ENCODE measurements around the gene SURF1. TPM values are rescaled to one million over a fixed set of nuclear protein-coding genes. Genes with fewer than 3 reads are reported as not detected.
A peak's percentile ranks its signal among the peaks of the same experiment; 100 is the strongest.

SURF1 gene
- total and polyA plus RNA-seq, 3 donors from 2014 or later, result 51.4 to 71.0 (median 58.9) TPM

- H3K4me1 ChIP-seq, result peaks cover 13% of the 10 kb centered on the region
- WGBS, 2 donors, result 77 to 84% methylated on average over 19 to 21 of the region's 21 CpGs
- intact Hi-C loops (cut with DNase I; ENCODE audit: low total_unique reads), result no loop called here
- DNase-seq, result no peak
- TF ChIP-seq POLR2A (IDR thresholded peaks at IDR 0.05) (no peak), CTCF (IDR thresholded peaks at IDR 0.05) (no peak)
- no peaks in the 10 kb centered on the region for H3K27me3 ChIP-seq
- no peaks in the 10 kb centered on the region for H3K9me3 ChIP-seq
- H3K4me3 ChIP-seq, result no peak overlapping the region
- H3K36me3 ChIP-seq (ENCODE audit: low read depth, missing control alignments), result no peaks in the 10 kb centered on the region
- H3K27ac ChIP-seq, result no peak overlapping the region
These were observed 4.4 kb upstream of the SURF1 start for GRCh38 chr9:133360400-133361393.

- Histone ChIP-seq H3K27ac (no peak overlapping the region), H3K4me3 (no peak overlapping the region), H3K36me3 (ENCODE audit: low read depth, missing control alignments) (no peaks in the 10 kb centered on the region), H3K9me3 (no peaks in the 10 kb centered on the region), H3K4me1 (peaks cover 20% of the 10 kb centered on the region), H3K27me3 (no peaks in the 10 kb centered on the region)
- no peak for DNase-seq
- WGBS, 2 donors, result 62 to 70% methylated on average over 17 to 20 of the region's 20 CpGs
- TF ChIP-seq CTCF (IDR thresholded peaks at IDR 0.05) (peak in 1 of 3 experiments; percentile 7), POLR2A (IDR thresholded peaks at IDR 0.05) (no peak)
- intact Hi-C loops (cut with DNase I; ENCODE audit: low total_unique reads), result no loop called here
These were observed 3.3 kb upstream of the SURF1 start for GRCh38 chr9:133359399-133360175.

- TF ChIP-seq CTCF (IDR thresholded peaks at IDR 0.05), result no peak
- Histone ChIP-seq H3K36me3 (ENCODE audit: low read depth, missing control alignments) (no peaks in the 10 kb centered on the region), H3K4me3 (no peak overlapping the region), H3K9me3 (no peaks in the 10 kb centered on the region), H3K27me3 (no peaks in the 10 kb centered on the region), H3K4me1 (peaks cover 20% of the 10 kb centered on the region), H3K27ac (no peak overlapping the region)
- intact Hi-C loops (cut with DNase I; ENCODE audit: low total_unique reads), result no loop called here
- 75 to 77% methylated on average over 4 to 14 of the region's 14 CpGs for WGBS, 2 donors
- DNase-seq, result no peak
These were observed 1.4 kb upstream of the SURF1 start for GRCh38 chr9:133357656-133358055.

DNA sequence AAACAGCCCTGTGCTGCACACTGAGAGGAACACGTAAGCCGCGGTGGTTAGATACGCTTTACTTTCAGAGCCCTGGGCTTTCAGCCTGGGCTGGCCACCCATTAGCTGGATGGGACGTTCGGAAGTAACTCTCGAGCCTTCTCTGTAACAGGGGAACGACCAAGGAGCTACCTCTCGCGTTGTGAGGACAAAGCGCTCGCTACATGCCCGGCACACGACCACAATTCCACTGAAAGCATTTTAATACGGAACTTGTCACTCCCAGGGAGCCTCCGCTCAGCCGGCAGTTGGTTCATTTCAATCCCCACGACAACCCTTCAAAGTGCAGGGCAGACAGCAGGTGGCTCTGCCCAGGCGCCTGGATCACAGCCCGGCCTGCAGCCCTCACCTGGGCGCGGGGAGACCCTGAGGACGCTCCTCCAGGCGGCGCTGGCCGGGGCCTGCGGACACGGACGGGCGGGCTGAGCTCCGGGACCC, 368 bp downstream of the SURF1 start:
- peak overlapping the region in 1 of 2 donors; percentile 45 for H3K27ac ChIP-seq
- intact Hi-C loops (cut with DNase I; ENCODE audit: low total_unique reads), result no loop called here
- no peak for DNase-seq
- TF ChIP-seq POLR2A (IDR thresholded peaks at IDR 0.05) (no peak), CTCF (IDR thresholded peaks at IDR 0.05) (no peak)
- no peaks in the 10 kb centered on the region for H3K9me3 ChIP-seq
- WGBS, 2 donors, result 0% methylated on average over 16 to 25 of the region's 31 CpGs
- H3K4me1 ChIP-seq, result peaks cover 20% of the 10 kb centered on the region
- H3K4me3 ChIP-seq, result peak overlapping the region; percentile 81 to 83
- H3K27me3 ChIP-seq, result no peaks in the 10 kb centered on the region
- H3K36me3 ChIP-seq (ENCODE audit: low read depth, missing control alignments), result no peaks in the 10 kb centered on the region
